Parathyroid adenoma (tissue), 2 donors: Measurements from ENCODE around the gene MAPK8IP3.

ENCODE experiments used
- H2AFZ ChIP-seq: fragments of 300-600 bp; sonication (generic); one replicate; pipeline ENCODE4 v1.7.0; 2017; ENCODE audit warnings: antibody characterized with exemption, mild to moderate bottlenecking
- H3K27ac ChIP-seq: fragments of 300-600 bp; sonication (generic); one replicate; pipeline ENCODE4 v1.7.0; 2017
- H3K27me3 ChIP-seq: fragments of 300-600 bp; sonication (generic); one replicate; pipeline ENCODE4 v1.7.0; 2017; ENCODE audit warnings: low read length; ENCODE audit not compliant: control insufficient read depth, insufficient read depth
- H3K36me3 ChIP-seq: fragments of 300-600 bp; sonication (generic); one replicate; pipeline ENCODE4 v1.7.0; 2017; ENCODE audit warnings: low read length; ENCODE audit not compliant: control insufficient read depth, insufficient read depth
- H3K4me1 ChIP-seq: fragments of 300-600 bp; sonication (generic); one replicate; pipeline ENCODE4 v1.7.0; 2017; ENCODE audit warnings: control low read depth
- H3K4me2 ChIP-seq: fragments of 300-600 bp; sonication (generic); one replicate; pipeline ENCODE4 v1.7.0; 2017; ENCODE audit warnings: low read length
- H3K4me3 ChIP-seq: fragments of 300-600 bp; sonication (generic); one replicate; pipeline ENCODE4 v1.7.0; 2017; ENCODE audit warnings: low read depth, low read length
- H3K79me2 ChIP-seq: fragments of 300-600 bp; sonication (generic); one replicate; pipeline ENCODE4 v1.7.0; 2017; ENCODE audit warnings: control low read depth
- H3K9ac ChIP-seq: fragments of 300-600 bp; sonication (generic); one replicate; pipeline ENCODE4 v1.7.0; 2017; ENCODE audit warnings: mild to moderate bottlenecking
- H3K9me3 ChIP-seq: fragments of 300-600 bp; sonication (generic); one replicate; pipeline ENCODE4 v1.7.0; 2017; ENCODE audit warnings: low read length; ENCODE audit not compliant: control insufficient read depth
- TF ChIP-seq, protein P1 (sequence below): fragments of 300-600 bp; sonication (generic); IDR thresholded peaks from one replicate; pipeline ENCODE4 v1.7.0; 2017; ENCODE audit warnings: antibody characterized with exemption, mild to moderate bottlenecking
- donor health status: primary hyperparathyroidism.

The MAPK8IP3 gene

DNA sequence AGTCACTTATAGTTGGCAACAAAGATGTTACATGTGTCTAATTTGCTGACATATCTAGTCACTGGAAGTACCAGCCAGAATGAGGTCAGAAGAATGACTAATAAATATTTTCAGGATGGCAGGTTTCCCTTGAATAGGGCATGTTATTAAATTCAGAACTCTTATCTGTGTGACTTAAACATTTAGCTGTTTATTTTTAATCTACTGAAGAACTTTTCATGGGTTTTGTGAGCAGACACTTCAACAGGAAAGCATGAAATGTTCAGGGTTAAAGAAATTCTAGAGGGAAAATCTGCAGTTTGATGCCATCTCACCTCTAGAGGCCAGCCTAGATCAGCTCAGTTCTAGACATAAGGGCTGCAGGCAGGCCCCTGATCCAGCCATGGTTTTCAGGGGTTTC, 14.7 kb upstream of the MAPK8IP3 start:
- TF ChIP-seq, protein P1, sequence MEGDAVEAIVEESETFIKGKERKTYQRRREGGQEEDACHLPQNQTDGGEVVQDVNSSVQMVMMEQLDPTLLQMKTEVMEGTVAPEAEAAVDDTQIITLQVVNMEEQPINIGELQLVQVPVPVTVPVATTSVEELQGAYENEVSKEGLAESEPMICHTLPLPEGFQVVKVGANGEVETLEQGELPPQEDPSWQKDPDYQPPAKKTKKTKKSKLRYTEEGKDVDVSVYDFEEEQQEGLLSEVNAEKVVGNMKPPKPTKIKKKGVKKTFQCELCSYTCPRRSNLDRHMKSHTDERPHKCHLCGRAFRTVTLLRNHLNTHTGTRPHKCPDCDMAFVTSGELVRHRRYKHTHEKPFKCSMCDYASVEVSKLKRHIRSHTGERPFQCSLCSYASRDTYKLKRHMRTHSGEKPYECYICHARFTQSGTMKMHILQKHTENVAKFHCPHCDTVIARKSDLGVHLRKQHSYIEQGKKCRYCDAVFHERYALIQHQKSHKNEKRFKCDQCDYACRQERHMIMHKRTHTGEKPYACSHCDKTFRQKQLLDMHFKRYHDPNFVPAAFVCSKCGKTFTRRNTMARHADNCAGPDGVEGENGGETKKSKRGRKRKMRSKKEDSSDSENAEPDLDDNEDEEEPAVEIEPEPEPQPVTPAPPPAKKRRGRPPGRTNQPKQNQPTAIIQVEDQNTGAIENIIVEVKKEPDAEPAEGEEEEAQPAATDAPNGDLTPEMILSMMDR = no peak
- H3K4me1 ChIP-seq = no peaks in the 10 kb centered on the region
- H3K79me2 ChIP-seq = peaks cover 6% of the 10 kb centered on the region
- no peak overlapping the region for H3K4me3 ChIP-seq
- H3K36me3 ChIP-seq = no peaks in the 10 kb centered on the region
- H3K9ac ChIP-seq = no peak overlapping the region
- no peaks in the 10 kb centered on the region for H3K27me3 ChIP-seq
- no peak overlapping the region for H3K27ac ChIP-seq
- no peak overlapping the region for H3K4me2 ChIP-seq
- H2AFZ ChIP-seq = no peak overlapping the region
- H3K9me3 ChIP-seq = no peaks in the 10 kb centered on the region

DNA sequence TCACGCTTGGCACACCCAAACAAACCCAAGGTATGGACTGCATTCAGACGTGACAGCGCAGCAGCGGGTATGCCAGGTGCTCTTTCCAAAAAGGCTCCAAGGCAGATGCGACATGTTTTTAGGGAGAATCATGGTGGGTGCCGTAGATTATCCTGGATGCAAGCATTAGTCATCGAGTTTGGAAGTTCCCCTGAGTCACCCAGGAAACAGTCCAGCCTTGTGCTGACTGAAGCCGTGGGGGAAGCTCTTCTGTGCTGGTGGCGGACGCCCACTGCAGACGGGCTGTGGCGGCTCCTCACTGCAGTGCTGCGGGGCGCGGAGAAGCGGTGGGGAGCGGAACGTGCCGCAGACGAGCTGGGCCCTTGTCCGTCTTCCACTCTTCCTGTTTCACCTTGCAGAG, 14.0 kb upstream of the MAPK8IP3 start:
- Histone ChIP-seq H3K4me2 (no peak overlapping the region), H3K9me3 (no peaks in the 10 kb centered on the region), H3K36me3 (no peaks in the 10 kb centered on the region), H2AFZ (no peak overlapping the region), H3K79me2 (no peaks in the 10 kb centered on the region), H3K4me1 (no peaks in the 10 kb centered on the region), H3K27me3 (no peaks in the 10 kb centered on the region), H3K4me3 (no peak overlapping the region), H3K9ac (no peak overlapping the region), H3K27ac (no peak overlapping the region)
- TF ChIP-seq, protein P1 = no peak

DNA sequence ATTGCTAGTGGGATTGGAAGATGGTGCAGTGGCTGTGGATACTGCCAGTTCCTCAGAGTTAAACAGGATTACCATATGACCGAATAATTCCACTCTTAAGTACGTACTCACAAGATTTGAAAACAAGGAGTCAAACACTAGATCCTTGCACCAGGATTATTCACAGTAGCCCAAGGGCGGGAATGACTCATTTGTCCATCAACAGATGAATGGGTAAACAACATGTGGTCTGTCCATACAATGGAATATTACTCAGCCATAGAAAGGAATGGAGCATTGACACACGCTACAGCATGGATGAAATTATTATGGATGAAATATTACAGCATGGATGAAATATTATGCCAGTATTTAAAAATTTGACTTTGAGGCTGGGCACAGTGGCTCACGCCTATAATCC, 9.1 kb upstream of the MAPK8IP3 start:
- no peaks in the 10 kb centered on the region for H3K27me3 ChIP-seq
- no peaks in the 10 kb centered on the region for H3K9me3 ChIP-seq
- H3K4me3 ChIP-seq = no peak overlapping the region
- H2AFZ ChIP-seq = no peak overlapping the region
- no peaks in the 10 kb centered on the region for H3K4me1 ChIP-seq
- H3K27ac ChIP-seq = no peak overlapping the region
- TF ChIP-seq, protein P1 = no peak
- H3K36me3 ChIP-seq = no peaks in the 10 kb centered on the region
- H3K79me2 ChIP-seq = no peaks in the 10 kb centered on the region
- H3K4me2 ChIP-seq = no peak overlapping the region
- H3K9ac ChIP-seq = no peak overlapping the region

DNA sequence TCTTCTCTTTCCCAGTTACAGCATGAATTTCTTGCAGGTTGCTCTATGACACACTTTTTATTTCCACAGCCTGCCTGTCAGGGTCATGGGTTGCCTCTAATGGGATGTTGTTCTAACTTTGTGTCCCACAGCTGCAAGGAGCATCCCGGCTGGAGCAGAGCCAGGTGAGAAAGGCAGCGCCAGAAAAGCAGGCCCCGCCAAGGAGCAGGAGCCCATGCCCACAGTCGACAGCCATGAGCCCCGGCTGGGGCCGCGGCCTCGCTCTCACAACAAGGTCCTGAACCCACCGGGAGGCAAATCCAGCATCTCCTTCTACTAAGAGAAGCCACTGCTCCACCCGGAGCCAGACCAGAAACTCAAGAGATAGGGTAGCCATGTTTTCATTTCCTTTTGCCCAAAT, 7.3 kb upstream of the MAPK8IP3 start:
- TF ChIP-seq, protein P1 = no peak
- Histone ChIP-seq H3K27me3 (no peaks in the 10 kb centered on the region), H3K4me2 (no peak overlapping the region), H3K9ac (no peak overlapping the region), H3K4me3 (no peak overlapping the region), H3K9me3 (no peaks in the 10 kb centered on the region), H3K4me1 (no peaks in the 10 kb centered on the region), H3K79me2 (no peaks in the 10 kb centered on the region), H3K27ac (no peak overlapping the region), H3K36me3 (no peaks in the 10 kb centered on the region), H2AFZ (no peak overlapping the region)

DNA sequence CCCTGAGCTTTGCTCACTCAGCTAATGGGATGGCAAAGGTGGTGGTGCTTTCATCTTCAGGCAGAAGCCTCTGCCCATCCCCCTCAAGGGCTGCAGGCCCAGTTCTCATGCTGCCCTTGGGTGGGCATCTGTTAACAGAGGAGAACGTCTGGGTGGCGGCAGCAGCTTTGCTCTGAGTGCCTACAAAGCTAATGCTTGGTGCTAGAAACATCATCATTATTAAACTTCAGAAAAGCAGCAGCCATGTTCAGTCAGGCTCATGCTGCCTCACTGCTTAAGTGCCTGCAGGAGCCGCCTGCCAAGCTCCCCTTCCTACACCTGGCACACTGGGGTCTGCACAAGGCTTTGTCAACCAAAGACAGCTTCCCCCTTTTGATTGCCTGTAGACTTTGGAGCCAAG, 5.7 kb upstream of the MAPK8IP3 start:
- Histone ChIP-seq H3K27me3 (no peaks in the 10 kb centered on the region), H3K4me3 (no peak overlapping the region), H3K9me3 (no peaks in the 10 kb centered on the region), H3K27ac (no peak overlapping the region), H3K4me2 (no peak overlapping the region), H3K9ac (no peak overlapping the region), H2AFZ (no peak overlapping the region), H3K4me1 (no peaks in the 10 kb centered on the region), H3K79me2 (no peaks in the 10 kb centered on the region), H3K36me3 (no peaks in the 10 kb centered on the region)
- TF ChIP-seq, protein P1 = no peak
